AG04449 (cell line): ENCODE measurements around the gene IRF9.

Experiments
- CTCF ChIA-PET: fragments of 350-600 bp; formaldehyde crosslinking; extraction: SDS; loops from one replicate; lab custom pipeline; 2021; ENCODE audit warnings: antibody characterized with exemption; lab: Yijun Ruan, JAX
- POLR2A ChIA-PET: fragments of 400-600, 350-600 bp; formaldehyde crosslinking; extraction: SDS; loops from one replicate; lab custom pipeline; 2020; ENCODE audit warnings: antibody characterized with exemption, inconsistent platforms; lab: Yijun Ruan, JAX
- DNase-seq: peaks from one replicate; pipeline ENCODE4 v3.0.0-alpha.2; 2010; ENCODE audit warnings: low read depth, low spot score
- H3K4me3 ChIP-seq: 2 replicates; pipeline ENCODE4 v1.5.1; 2011; ENCODE audit warnings: low read depth, mild to moderate bottlenecking, control low read depth, low read length
- CTCF ChIP-seq: IDR thresholded peaks from one replicate; pipeline ENCODE4 v1.5.1; 2011; ENCODE audit warnings: mild to moderate bottlenecking, moderate library complexity, low read length, control low read depth, inconsistent platforms; ENCODE audit not compliant: insufficient read depth; ENCODE audit errors: missing control alignments

The IRF9 gene

GRCh38 chr14:24160850-24161804, at the start of gene IRF9:
TSS of gene IRF9 (plus strand) at chr14:24161265. CDS start at chr14:24162145, 880 bp downstream.
- POLR2A ChIA-PET = interaction anchor here (0.6 to 2.7 kb wide), 11 partner anchors 9 to 81 kb away, joined by 3 to 13 read pairs (median 5); partner anchors contain the start of genes DCAF11, EMC9, NRL and PCK2
- H3K4me3 ChIP-seq = peak within 1 kb of the TSS; percentile 93
- peak; percentile 98 for TF ChIP-seq CTCF

GRCh38 chr14:24113379-24113800, 47.7 kb upstream of the IRF9 start:
- DNase-seq = no peak

More at GRCh38 chr14:24160850-24161804, at the start of gene IRF9:
- DNase-seq = peak; percentile 72
- CTCF ChIA-PET = interaction anchor here (0.6 to 6.9 kb wide), 39 partner anchors 9 to 147 kb away, joined by 3 to 165 read pairs (median 4); partner anchors contain the start of genes CIDEB, DCAF11, DHRS1 and EMC9

GRCh38 chr14:24113801-24114531, 47.1 kb upstream of the IRF9 start:
- H3K4me3 ChIP-seq = peak overlapping the region; percentile 73
- DNase-seq = no peak
- no peak for TF ChIP-seq CTCF
- CTCF ChIA-PET = interaction anchor here (0.6 to 4.7 kb wide), 13 partner anchors 17 to 194 kb away, joined by 3 to 30 read pairs (median 4); partner anchors contain the start of genes CARMIL3, CIDEB, EMC9 and IRF9
- POLR2A ChIA-PET = interaction anchor here (0.9 to 2.6 kb wide), 14 partner anchors 9 to 194 kb away, joined by 3 to 44 read pairs (median 6); partner anchors contain the start of genes EMC9, IRF9, PCK2 and PSME1

More at GRCh38 chr14:24113379-24113800, 47.7 kb upstream of the IRF9 start:
- TF ChIP-seq CTCF = no peak
- CTCF ChIA-PET = interaction anchor here (0.6 to 4.7 kb wide), 9 partner anchors 16 to 194 kb away, joined by 3 to 30 read pairs (median 3); partner anchors contain the start of genes CIDEB, IRF9 and RABGGTA
- peak overlapping the region; percentile 73 for H3K4me3 ChIP-seq
- POLR2A ChIA-PET = interaction anchor here (1.5 to 2.6 kb wide), 6 partner anchors 8 to 55 kb away, joined by 4 to 44 read pairs (median 8); partner anchors contain the start of genes PCK2, PSME2 and RNF31

GRCh38 chr14:24114532-24115421, 46.3 kb upstream of the IRF9 start, which contains the start of the genes DCAF11 and NRL:
TSS of gene DCAF11 (plus strand) at chr14:24114777. CDS start at chr14:24115595, 818 bp downstream.
TSS of gene NRL (minus strand) at chr14:24114949. CDS start at chr14:24082848, 32,101 bp downstream.
- no peak for TF ChIP-seq CTCF
- H3K4me3 ChIP-seq = peak within 1 kb of the TSS; percentile 96
- peak; percentile 99 for DNase-seq
- CTCF ChIA-PET = interaction anchor here (0.7 to 4.7 kb wide), 14 partner anchors 19 to 193 kb away, joined by 3 to 30 read pairs (median 4); partner anchors contain the start of genes CARMIL3, CIDEB, EMC9 and IRF9
- POLR2A ChIA-PET = interaction anchor here (0.6 to 2.6 kb wide), 16 partner anchors 9 to 193 kb away, joined by 3 to 44 read pairs (median 5); partner anchors contain the start of genes CHMP4A, EMC9, IPO4 and IRF9
